Osteoblast (primary cell): ENCODE data around the gene VSTM1. TPM values are rescaled to one million over a fixed set of nuclear protein-coding genes. Genes with fewer than 3 reads are reported as not detected.

Experiments
- DNase-seq: peaks from one replicate; pipeline ENCODE4 v3.0.0; 2011; ENCODE audit warnings: low spot score, mixed read lengths; ENCODE audit not compliant: insufficient read length; ENCODE audit errors: missing footprints
- H2AFZ ChIP-seq: 2 replicates; pipeline ENCODE4 v1.6.0; 2011; ENCODE audit warnings: mild to moderate bottlenecking, low read length
- H3K27ac ChIP-seq: 2 replicates; pipeline ENCODE4 v1.5.1; 2011; ENCODE audit warnings: mild to moderate bottlenecking, low read depth, low read length, moderate library complexity
- H3K27me3 ChIP-seq: 2 replicates; pipeline ENCODE4 v1.6.0; 2012; ENCODE audit warnings: mild to moderate bottlenecking, control low read depth, inconsistent platforms, low read length, moderate library complexity; ENCODE audit not compliant: insufficient read depth
- H3K36me3 ChIP-seq: 2 replicates; pipeline ENCODE4 v1.5.1; 2011; ENCODE audit warnings: mild to moderate bottlenecking, low read length, control low read depth, moderate library complexity; ENCODE audit not compliant: insufficient read depth
- H3K4me1 ChIP-seq: 2 replicates; pipeline ENCODE4 v1.5.1; 2011; ENCODE audit warnings: mild to moderate bottlenecking, low read length, control low read depth, moderate library complexity; ENCODE audit not compliant: insufficient read depth
- H3K4me2 ChIP-seq: 2 replicates; pipeline ENCODE4 v1.6.0; 2011; ENCODE audit warnings: mild to moderate bottlenecking, low read length; ENCODE audit not compliant: insufficient read depth
- H3K4me3 ChIP-seq: fragments of 200-600 bp; sonication (generic); 3 replicates; pipeline ENCODE4 v1.5.1; 2012; ENCODE audit warnings: mild to moderate bottlenecking, low read length, inconsistent platforms; ENCODE audit not compliant: insufficient read depth
- H3K79me2 ChIP-seq: 2 replicates; pipeline ENCODE4 v1.6.0; 2012; ENCODE audit warnings: mild to moderate bottlenecking, low read length, control low read depth, inconsistent platforms; ENCODE audit not compliant: insufficient read depth
- H3K9me3 ChIP-seq: 2 replicates; pipeline ENCODE4 v1.5.1; 2011; ENCODE audit warnings: low read depth, low read length, control low read depth
- H4K20me1 ChIP-seq: 2 replicates; pipeline ENCODE4 v1.6.0; 2012; ENCODE audit warnings: mild to moderate bottlenecking, low read length, control low read depth; ENCODE audit not compliant: insufficient read depth
- CTCF ChIP-seq: IDR thresholded peaks from 2 replicates; pipeline ENCODE4 v1.5.1; 2011; ENCODE audit warnings: mild to moderate bottlenecking, low read depth, low read length, moderate library complexity; ENCODE audit errors: extremely low read depth
- total RNA-seq: library from RNA; depleted of rRNA; stranded (reverse); fragments of >200 nt; gene quantifications from 2 replicates; pipeline ENCODE4 v1.2.3, GENCODE V29; 2012

VSTM1 gene
- total RNA-seq, 1 donor: not detected

DNA sequence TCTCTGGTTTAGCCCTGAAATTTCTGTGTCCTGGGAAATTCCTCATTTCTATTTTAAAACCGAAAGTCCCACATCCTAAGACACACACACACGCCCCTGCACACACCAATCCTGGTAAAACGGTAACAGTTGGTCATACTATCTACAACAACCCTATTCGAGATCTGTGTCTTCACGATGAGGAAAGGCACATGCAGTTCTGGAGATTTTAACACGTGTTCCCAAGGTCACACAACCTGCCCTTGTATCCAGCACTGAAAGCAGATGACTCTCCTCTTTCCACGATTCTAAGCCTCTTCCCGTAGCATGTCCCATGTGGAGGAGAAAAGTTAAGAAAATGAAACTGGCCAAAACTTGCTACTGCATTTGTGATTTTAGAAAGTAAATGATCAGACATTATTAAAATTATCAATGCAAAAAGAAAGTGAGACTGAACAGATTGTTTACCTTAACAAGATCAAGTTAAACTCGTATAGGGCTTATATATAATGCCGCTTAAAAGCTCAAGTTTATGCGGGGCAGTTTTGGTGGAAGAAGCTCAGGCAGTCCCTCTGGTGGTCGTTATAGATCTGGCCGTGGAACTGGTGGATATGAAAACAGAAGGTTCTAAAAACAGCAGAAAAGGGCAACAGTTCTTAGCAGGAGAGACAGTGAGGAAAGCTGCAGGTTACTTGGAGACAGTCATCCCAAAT is 32.7 kb downstream of the VSTM1 start:
- Histone ChIP-seq H3K79me2 (no peaks in the 10 kb centered on the region), H2AFZ (peak overlapping the region; percentile 89), H3K9me3 (no peaks in the 10 kb centered on the region), H3K27ac (no peak overlapping the region), H3K4me3 (peak overlapping the region; percentile 72), H3K4me2 (peak overlapping the region; percentile 94), H4K20me1 (no peaks in the 10 kb centered on the region), H3K36me3 (no peaks in the 10 kb centered on the region), H3K27me3 (no peaks in the 10 kb centered on the region), H3K4me1 (peaks cover 4% of the 10 kb centered on the region)
- no peak for DNase-seq
- TF ChIP-seq CTCF: peak; percentile 70

DNA sequence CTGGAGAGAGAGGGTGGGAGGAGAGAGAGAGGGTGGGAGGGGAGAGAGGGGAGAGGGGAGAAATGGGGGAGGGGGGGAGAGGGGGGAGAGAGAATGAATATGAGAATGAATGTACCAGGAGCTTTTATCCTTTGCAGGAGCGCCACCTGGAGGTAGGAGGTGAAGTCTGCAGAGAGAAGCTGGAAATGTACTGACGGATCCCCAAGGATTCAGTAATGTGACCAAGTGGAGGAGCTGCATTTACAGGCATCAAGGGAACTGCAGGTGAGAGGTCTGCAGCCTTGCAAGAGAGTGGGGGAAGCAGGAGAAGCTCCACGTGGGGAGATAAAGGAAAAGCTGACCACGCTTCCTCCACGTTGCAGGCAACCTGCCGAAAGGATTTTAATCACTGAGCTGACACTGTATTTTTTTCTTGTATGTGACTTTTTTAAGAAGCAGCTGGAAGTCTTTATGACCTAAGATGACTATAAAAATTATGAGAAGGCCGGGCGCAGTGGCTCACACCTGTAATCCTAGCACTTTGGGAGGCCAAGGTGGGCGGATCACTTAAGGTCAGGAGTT is 33.7 kb downstream of the VSTM1 start:
- no peaks in the 10 kb centered on the region for H3K79me2 ChIP-seq
- no peaks in the 10 kb centered on the region for H3K9me3 ChIP-seq
- no peaks in the 10 kb centered on the region for H4K20me1 ChIP-seq
- no peaks in the 10 kb centered on the region for H3K27me3 ChIP-seq
- TF ChIP-seq CTCF: peak; percentile 61
- no peaks in the 10 kb centered on the region for H3K36me3 ChIP-seq
- no peak overlapping the region for H3K27ac ChIP-seq
- no peak overlapping the region for H2AFZ ChIP-seq
- H3K4me2 ChIP-seq: peak overlapping the region; percentile 53
- no peak for DNase-seq
- no peak overlapping the region for H3K4me3 ChIP-seq
- no peaks in the 10 kb centered on the region for H3K4me1 ChIP-seq

- DNase-seq: no peak
- no peak for TF ChIP-seq CTCF
Observed at GRCh38 chr19:54029301-54029700, 34.4 kb downstream of the VSTM1 start.

DNA sequence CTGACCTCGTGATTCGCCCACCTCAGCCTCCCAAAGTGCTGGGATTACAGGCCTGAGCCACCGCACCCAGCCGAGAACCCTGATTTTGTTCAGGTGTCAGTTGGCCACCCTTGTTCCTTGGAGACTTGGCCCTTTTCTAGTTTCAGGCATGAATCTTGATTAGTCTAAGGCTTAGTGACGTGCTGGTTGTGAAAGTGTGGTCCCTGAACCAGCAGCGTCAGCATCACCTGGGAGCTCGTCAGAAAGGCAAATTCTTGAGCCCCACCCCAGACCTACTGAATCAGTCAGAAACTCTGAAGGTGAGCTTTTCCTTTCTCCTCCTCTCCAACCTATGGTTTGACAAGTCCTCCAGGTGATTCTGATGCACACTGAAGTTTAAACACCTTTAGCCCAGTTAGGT is 37.0 kb downstream of the VSTM1 start:
- no peak for DNase-seq
- Histone ChIP-seq H3K4me1 (peaks cover 15% of the 10 kb centered on the region), H4K20me1 (no peaks in the 10 kb centered on the region), H3K79me2 (no peaks in the 10 kb centered on the region), H3K9me3 (no peaks in the 10 kb centered on the region), H3K27me3 (no peaks in the 10 kb centered on the region), H3K4me2 (no peak overlapping the region), H3K36me3 (no peaks in the 10 kb centered on the region), H3K4me3 (no peak overlapping the region), H3K27ac (no peak overlapping the region), H2AFZ (no peak overlapping the region)
- TF ChIP-seq CTCF: no peak

More at GRCh38 chr19:54029301-54029700, 34.4 kb downstream of the VSTM1 start:
- Histone ChIP-seq H3K4me1 (no peaks in the 10 kb centered on the region), H3K9me3 (no peaks in the 10 kb centered on the region), H3K27me3 (no peaks in the 10 kb centered on the region), H4K20me1 (no peaks in the 10 kb centered on the region), H3K36me3 (no peaks in the 10 kb centered on the region), H3K4me2 (no peak overlapping the region), H3K79me2 (no peaks in the 10 kb centered on the region), H3K4me3 (no peak overlapping the region), H3K27ac (no peak overlapping the region), H2AFZ (no peak overlapping the region)
